Ascending aorta (tissue), 2 donors: Measurements from ENCODE around the gene OTOR. TPM values are rescaled to one million over a fixed set of nuclear protein-coding genes. Genes with fewer than 3 reads are reported as not detected.

ENCODE experiments used
- DNase-seq, 2 donors: peaks; one replicate each; pipeline ENCODE4 v3.0.0-alpha.2; 2019; ENCODE audit warnings: low spot score in 2 of 2
- H3K27ac ChIP-seq, 2 donors: fragments of 200-600 bp; sonication (generic); one replicate each; pipeline ENCODE4 v1.5.1; 2016 to 2017; ENCODE audit warnings: mild to moderate bottlenecking in 1 of 2
- H3K27me3 ChIP-seq: fragments of 200-600 bp; sonication (generic); one replicate; pipeline ENCODE4 v1.5.1; 2017
- H3K36me3 ChIP-seq, 2 donors: fragments of 200-600 bp; sonication (generic); one replicate each; pipeline ENCODE4 v1.5.1; 2016
- H3K4me1 ChIP-seq, 2 donors: fragments of 200-600 bp; sonication (generic); one replicate each; pipeline ENCODE4 v1.5.1; 2016 to 2017; ENCODE audit warnings: mild to moderate bottlenecking in 1 of 2
- H3K4me3 ChIP-seq, 2 donors: fragments of 200-600 bp; sonication (generic); one replicate each; pipeline ENCODE4 v1.5.1; 2016 to 2017; ENCODE audit warnings: mild to moderate bottlenecking in 1 of 2
- H3K9me3 ChIP-seq, 2 donors: fragments of 200-600 bp; sonication (generic); one replicate each; pipeline ENCODE4 v1.5.1; 2016
- CTCF ChIP-seq, 3 experiments: fragments of 200-600 bp in 2 of 3; fragments of 450-650 bp in 1 of 3; sonication (generic) in 2 of 3; IDR thresholded peaks; one replicate each; pipeline ENCODE4 v1.5.1; 2016 to 2019; ENCODE audit warnings: antibody characterized with exemption in 3 of 3, mild to moderate bottlenecking in 1 of 3, moderate library complexity in 1 of 3
- intact Hi-C: fragments of 100-400 bp; cut with DNase I; formaldehyde crosslinking; loops from one replicate; pipeline ENCODE4 v1.15.1; 2023
- total RNA-seq: library from RNA; depleted of rRNA; stranded (reverse); fragments of >200 nt; gene quantifications from one replicate; pipeline ENCODE4 v1.1.0, GENCODE V29; 2016

Gene OTOR
- total RNA-seq, 1 donor from 2014 or later = not detected

- Histone ChIP-seq H3K36me3 (no peaks in the 10 kb centered on the region), H3K27me3 (no peaks in the 10 kb centered on the region), H3K4me3 (no peak overlapping the region), H3K4me1 (no peaks in the 10 kb centered on the region), H3K27ac (no peak overlapping the region), H3K9me3 (no peaks in the 10 kb centered on the region)
- DNase-seq = no peak
- TF ChIP-seq CTCF (IDR thresholded peaks at IDR 0.05) = no peak
- intact Hi-C loops = no loop called here
Measured at GRCh38 chr20:16708602-16709001, 39.6 kb upstream of the OTOR start.

GRCh38 chr20:16709017-16709416, 39.1 kb upstream of the OTOR start:
- no peak overlapping the region for H3K27ac ChIP-seq

GRCh38 chr20:16710781-16711180, 37.4 kb upstream of the OTOR start:
- H3K4me1 ChIP-seq = no peaks in the 10 kb centered on the region
- no peak overlapping the region for H3K4me3 ChIP-seq
- no peak overlapping the region for H3K27ac ChIP-seq
- DNase-seq = no peak
- intact Hi-C loops = no loop called here
- no peaks in the 10 kb centered on the region for H3K27me3 ChIP-seq
- no peaks in the 10 kb centered on the region for H3K36me3 ChIP-seq
- no peak for TF ChIP-seq CTCF (IDR thresholded peaks at IDR 0.05)
- no peaks in the 10 kb centered on the region for H3K9me3 ChIP-seq

More at GRCh38 chr20:16709017-16709416, 39.1 kb upstream of the OTOR start:
- H3K4me3 ChIP-seq = no peak overlapping the region
- intact Hi-C loops = no loop called here
- H3K27me3 ChIP-seq = no peaks in the 10 kb centered on the region
- H3K36me3 ChIP-seq = no peaks in the 10 kb centered on the region
- no peaks in the 10 kb centered on the region for H3K9me3 ChIP-seq
- H3K4me1 ChIP-seq = no peaks in the 10 kb centered on the region
- TF ChIP-seq CTCF (IDR thresholded peaks at IDR 0.05) = no peak
- no peak for DNase-seq

GRCh38 chr20:16711661-16712258, 36.4 kb upstream of the OTOR start:
- no peaks in the 10 kb centered on the region for H3K27me3 ChIP-seq
- no peak for TF ChIP-seq CTCF (IDR thresholded peaks at IDR 0.05)
- H3K4me1 ChIP-seq = no peaks in the 10 kb centered on the region
- H3K4me3 ChIP-seq = no peak overlapping the region
- H3K9me3 ChIP-seq = no peaks in the 10 kb centered on the region
- H3K27ac ChIP-seq = no peak overlapping the region
- intact Hi-C loops = no loop called here
- no peak for DNase-seq
- no peaks in the 10 kb centered on the region for H3K36me3 ChIP-seq

GRCh38 chr20:16712511-16712947, 35.6 kb upstream of the OTOR start:
- intact Hi-C loops = no loop called here
- Histone ChIP-seq H3K4me3 (no peak overlapping the region), H3K9me3 (no peaks in the 10 kb centered on the region), H3K27me3 (no peaks in the 10 kb centered on the region), H3K4me1 (no peaks in the 10 kb centered on the region), H3K36me3 (no peaks in the 10 kb centered on the region), H3K27ac (no peak overlapping the region)
- TF ChIP-seq CTCF (IDR thresholded peaks at IDR 0.05) = no peak
- DNase-seq = no peak

GRCh38 chr20:16713066-16713465, 35.1 kb upstream of the OTOR start:
- no peak for DNase-seq
- no peaks in the 10 kb centered on the region for H3K4me1 ChIP-seq
- no peaks in the 10 kb centered on the region for H3K36me3 ChIP-seq
- no peaks in the 10 kb centered on the region for H3K27me3 ChIP-seq
- no peak overlapping the region for H3K27ac ChIP-seq
- H3K4me3 ChIP-seq = no peak overlapping the region
- intact Hi-C loops = no loop called here
- TF ChIP-seq CTCF (IDR thresholded peaks at IDR 0.05) = no peak
- no peaks in the 10 kb centered on the region for H3K9me3 ChIP-seq
